ENCODE results near the gene TOPAZ1. TPM values are rescaled to one million over a fixed set of nuclear protein-coding genes. Genes with fewer than 3 reads are reported as not detected.

The TOPAZ1 gene
- total and polyA plus RNA-seq, 2 of the 13 experiments (the other 11 are each of a cell fraction or from before 2014, with no cell fraction given) = not detected

GRCh38 chr3:44338010-44338827 is 96.5 kb downstream of the TOPAZ1 start, which contains the start of gene TCAIM (continued):
- no peak for TF ChIP-seq KIAA2018 (CRISPR knock-in tag; IDR thresholded peaks at IDR 0.05; ENCODE audit: borderline replicate concordance)
- TF ChIP-seq RFX5 (IDR thresholded peaks at IDR 0.05; ENCODE audit: low read depth, low read length) = peak; percentile 93
- TF ChIP-seq ZKSCAN5 (CRISPR knock-in tag; IDR thresholded peaks at IDR 0.05) = peak; percentile 73; the same call in 1 of the 2 replicates
- TF ChIP-seq RFXANK (CRISPR knock-in tag; IDR thresholded peaks at IDR 0.05) = peak; percentile 81
- TF ChIP-seq ZNF552 (CRISPR knock-in tag; IDR thresholded peaks at IDR 0.05; ENCODE audit: borderline replicate concordance) = 0 out of 2 replicates have a peak, but pooled peaks have one; percentile 89
- TF ChIP-seq ZNF709 (CRISPR knock-in tag; IDR thresholded peaks at IDR 0.05) = peak; percentile 98
- TF ChIP-seq ZNF343 (CRISPR knock-in tag; IDR thresholded peaks at IDR 0.05) = peak; percentile 89; the same call in 1 of the 2 replicates
- peak; percentile 100 for TF ChIP-seq FOXC1 (CRISPR knock-in tag; IDR thresholded peaks at IDR 0.05; ENCODE audit: borderline replicate concordance)
- TF ChIP-seq SAFB2 (CRISPR knock-in tag; IDR thresholded peaks at IDR 0.05; ENCODE audit: borderline replicate concordance, low read depth) = peak; percentile 99
- TF ChIP-seq BHLHE40 (IDR thresholded peaks at IDR 0.05; ENCODE audit: low read length) = no peak
- peak; percentile 99 for TF ChIP-seq SRY (CRISPR knock-in tag; IDR thresholded peaks at IDR 0.05)
- TF ChIP-seq SNRNP70 (IDR thresholded peaks at IDR 0.05; ENCODE audit: low read depth, low read length) = no peak
- peak; percentile 23 for TF ChIP-seq TBL1XR1 (IDR thresholded peaks at IDR 0.05; ENCODE audit: borderline replicate concordance, low read length, partially characterized antibody)
- TF ChIP-seq ZNF44 (CRISPR knock-in tag; IDR thresholded peaks at IDR 0.05) = peak; percentile 93
- no peak for TF ChIP-seq ZNF652 (CRISPR knock-in tag; IDR thresholded peaks at IDR 0.05; ENCODE audit: borderline replicate concordance, low read depth)
- peak; percentile 96; the same call in 1 of the 2 replicates for TF ChIP-seq THAP8 (CRISPR knock-in tag; IDR thresholded peaks at IDR 0.05; ENCODE audit: borderline replicate concordance)
- no peak; the same call in 1 of the 2 replicates for TF ChIP-seq STAG1 (CRISPR knock-in tag; IDR thresholded peaks at IDR 0.05)
- TF ChIP-seq ZNF30 (CRISPR knock-in tag; IDR thresholded peaks at IDR 0.05) = peak; percentile 98; the same call in 1 of the 2 replicates
- TF ChIP-seq MATR3 (CRISPR knock-in tag; IDR thresholded peaks at IDR 0.05) = no peak
- peak; percentile 31 for TF ChIP-seq TAF15 (IDR thresholded peaks at IDR 0.05; ENCODE audit: low read depth, low read length, poor library complexity, severe bottlenecking)
- no peak; the same call in 1 of the 2 replicates for TF ChIP-seq ZNF549 (CRISPR knock-in tag; IDR thresholded peaks at IDR 0.05)
- TF ChIP-seq TCF12 (IDR thresholded peaks at IDR 0.05) = no peak
- TF ChIP-seq TCF12 (CRISPR knock-in tag; IDR thresholded peaks at IDR 0.05) = peak; percentile 90

All from HepG2 (cell line).